Measurements from ENCODE around the gene JARID2. TPM values are rescaled to one million over a fixed set of nuclear protein-coding genes. Genes with fewer than 3 reads are reported as not detected.
A peak's percentile ranks its signal among the peaks of the same experiment; 100 is the strongest.

Gene JARID2
- total and polyA plus RNA-seq, 12 donors: 2.3 to 11.6 (median 8.7) TPM

- Histone ChIP-seq H3K27me3 (no peaks in the 10 kb centered on the region), H3K27ac (no peak overlapping the region), H3K9me3 (no peaks in the 10 kb centered on the region), H3K36me3 (peaks cover 0 to 31% (median 19%) of the 10 kb centered on the region in 9 donors), H3K4me3 (no peak overlapping the region), H3K4me1 (peaks cover 0 to 34% (median 21%) of the 10 kb centered on the region in 9 donors)
- WGBS, 2 donors: 85 to 90% methylated on average over 14 of the region's 14 CpGs
- no peak for DNase-seq
- intact Hi-C loops (cut with DNase I): loop anchor here in 1 of 10 donors (5.0 kb wide), 1 partner anchor 47 kb away; no protein-coding TSS in a partner anchor
- TF ChIP-seq CTCF (IDR thresholded peaks at IDR 0.05): no peak
- ATAC-seq: no peak
Measured at GRCh38 chr6:15489261-15489962, 243.5 kb downstream of the JARID2 start.

- no peak overlapping the region for H3K4me3 ChIP-seq
- intact Hi-C loops (cut with DNase I): loop anchor here in 7 of 10 donors (2.0 to 10.0 kb wide), 9 partner anchors 48 to 1366 kb away; partner anchors contain the start of gene JARID2 (in 3 of the 7)
- no peaks in the 10 kb centered on the region for H3K9me3 ChIP-seq
- peaks cover 0 to 39% (median 24%) of the 10 kb centered on the region in 9 donors for H3K4me1 ChIP-seq
- peaks cover 0 to 31% (median 19%) of the 10 kb centered on the region in 9 donors for H3K36me3 ChIP-seq
- no peaks in the 10 kb centered on the region for H3K27me3 ChIP-seq
- H3K27ac ChIP-seq: peak overlapping the region in 5 of 10 donors; percentile 9 to 55 (median 36)
- WGBS, 2 donors: 87 to 90% methylated on average over 11 of the region's 11 CpGs
- DNase-seq (no peak), ATAC-seq (no peak)
- no peak for TF ChIP-seq CTCF (IDR thresholded peaks at IDR 0.05)
Measured at GRCh38 chr6:15490242-15491100, 244.6 kb downstream of the JARID2 start.

GRCh38 chr6:15491255-15491985 is 245.6 kb downstream of the JARID2 start:
- Histone ChIP-seq H3K9me3 (no peaks in the 10 kb centered on the region), H3K36me3 (peaks cover 0 to 40% (median 19%) of the 10 kb centered on the region in 9 donors), H3K4me3 (no peak overlapping the region), H3K27ac (peak overlapping the region in 5 of 10 donors; percentile 9 to 55 (median 36)), H3K27me3 (no peaks in the 10 kb centered on the region), H3K4me1 (peaks cover 4 to 43% (median 29%) of the 10 kb centered on the region in 9 donors)
- DNase-seq (peak; percentile 72 to 84), ATAC-seq (peak in 7 of 8 donors; percentile 55 to 86 (median 78))
- WGBS, 2 donors: 9 to 15% methylated on average over 9 of the region's 9 CpGs
- intact Hi-C loops (cut with DNase I): loop anchor here in 7 of 10 donors (2.0 to 10.0 kb wide), 9 partner anchors 49 to 1367 kb away; partner anchors contain the start of gene JARID2 (in 3 of the 7)
- TF ChIP-seq CTCF (IDR thresholded peaks at IDR 0.05): peak; percentile 88 to 98 (median 97)

- H3K9me3 ChIP-seq: no peaks in the 10 kb centered on the region
- H3K36me3 ChIP-seq: peaks cover 0 to 43% (median 24%) of the 10 kb centered on the region in 9 donors
- no peak overlapping the region for H3K27ac ChIP-seq
- no peak for TF ChIP-seq CTCF (IDR thresholded peaks at IDR 0.05)
- intact Hi-C loops (cut with DNase I): loop anchor here in 7 of 10 donors (2.0 to 10.0 kb wide), 9 partner anchors 50 to 1367 kb away; partner anchors contain the start of gene JARID2 (in 3 of the 7)
- H3K4me3 ChIP-seq: no peak overlapping the region
- 48 to 66% methylated on average over 5 of the region's 5 CpGs for WGBS, 2 donors
- no peaks in the 10 kb centered on the region for H3K27me3 ChIP-seq
- ATAC-seq (no peak), DNase-seq (no peak)
- H3K4me1 ChIP-seq: peaks cover 4 to 43% (median 29%) of the 10 kb centered on the region in 9 donors
Measured at GRCh38 chr6:15491986-15492269, 246.1 kb downstream of the JARID2 start.

All from heart right ventricle (tissue), 16 donors.